Subcutaneous abdominal adipose tissue (tissue), 5 donors: ENCODE data around the gene MARCHF3.

Source experiments
- H3K27ac ChIP-seq: one replicate; pipeline ENCODE4 v1.7.0; 2013; ENCODE audit warnings: low read depth, mild to moderate bottlenecking, inconsistent platforms, low read length, moderate library complexity
- H3K27me3 ChIP-seq, 5 donors: one replicate each; pipeline ENCODE4 v1.7.0; 2013; ENCODE audit warnings: low read length in 5 of 5, inconsistent platforms in 1 of 5; ENCODE audit not compliant: control insufficient read depth in 5 of 5, insufficient read depth in 4 of 5
- H3K36me3 ChIP-seq, 5 donors: one replicate each; pipeline ENCODE4 v1.7.0; 2013; ENCODE audit warnings: low read length in 5 of 5; ENCODE audit not compliant: control insufficient read depth in 5 of 5, insufficient read depth in 5 of 5
- H3K4me1 ChIP-seq, 5 donors: one replicate each; pipeline ENCODE4 v1.7.0; 2013; ENCODE audit warnings: low read length in 5 of 5, mild to moderate bottlenecking in 3 of 5, moderate library complexity in 1 of 5; ENCODE audit not compliant: control insufficient read depth in 5 of 5, insufficient read depth in 5 of 5
- H3K4me3 ChIP-seq, 5 donors: one replicate each; pipeline ENCODE4 v1.7.0; 2013; ENCODE audit warnings: low read length in 5 of 5, low read depth in 1 of 5
- H3K9ac ChIP-seq, 5 donors: one replicate each; pipeline ENCODE4 v1.7.0; 2013; ENCODE audit warnings: low read length in 5 of 5, mild to moderate bottlenecking in 4 of 5, moderate library complexity in 3 of 5
- H3K9me3 ChIP-seq, 5 donors: one replicate each; pipeline ENCODE4 v1.7.0; 2013; ENCODE audit warnings: low read length in 5 of 5; ENCODE audit not compliant: control insufficient read depth in 5 of 5
- donor health status: healthy.
- donor health status: healthy.
- donor health status: healthy.
- donor health status: healthy.
- donor health status: healthy.

The MARCHF3 gene

DNA sequence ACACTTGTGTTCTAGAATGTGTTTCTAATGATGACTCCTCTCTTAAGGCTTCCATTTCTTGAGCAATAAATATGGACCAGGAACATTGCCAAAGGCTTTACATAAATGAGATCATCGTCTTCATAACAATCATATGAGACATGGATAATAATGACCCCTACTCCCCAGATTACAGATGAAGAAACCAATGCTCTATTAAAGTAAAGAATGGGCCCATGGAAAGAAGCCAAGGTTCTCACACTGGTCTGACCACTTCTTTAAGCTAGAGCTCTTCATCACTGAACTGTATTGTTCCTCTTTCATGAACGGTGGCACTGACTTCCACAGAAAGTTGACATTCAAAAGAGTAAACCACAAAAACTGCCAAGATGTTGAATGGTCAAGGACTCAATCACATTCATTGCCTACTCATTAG lies 65.3 kb downstream of the MARCHF3 start:
- no peaks in the 10 kb centered on the region for H3K9me3 ChIP-seq
- H3K9ac ChIP-seq: no peak overlapping the region
- no peaks in the 10 kb centered on the region for H3K36me3 ChIP-seq
- H3K4me3 ChIP-seq: no peak overlapping the region
- no peak overlapping the region for H3K27ac ChIP-seq
- H3K4me1 ChIP-seq: peaks cover 0 to 1% (median 0%) of the 10 kb centered on the region in 5 donors
- no peaks in the 10 kb centered on the region for H3K27me3 ChIP-seq

DNA sequence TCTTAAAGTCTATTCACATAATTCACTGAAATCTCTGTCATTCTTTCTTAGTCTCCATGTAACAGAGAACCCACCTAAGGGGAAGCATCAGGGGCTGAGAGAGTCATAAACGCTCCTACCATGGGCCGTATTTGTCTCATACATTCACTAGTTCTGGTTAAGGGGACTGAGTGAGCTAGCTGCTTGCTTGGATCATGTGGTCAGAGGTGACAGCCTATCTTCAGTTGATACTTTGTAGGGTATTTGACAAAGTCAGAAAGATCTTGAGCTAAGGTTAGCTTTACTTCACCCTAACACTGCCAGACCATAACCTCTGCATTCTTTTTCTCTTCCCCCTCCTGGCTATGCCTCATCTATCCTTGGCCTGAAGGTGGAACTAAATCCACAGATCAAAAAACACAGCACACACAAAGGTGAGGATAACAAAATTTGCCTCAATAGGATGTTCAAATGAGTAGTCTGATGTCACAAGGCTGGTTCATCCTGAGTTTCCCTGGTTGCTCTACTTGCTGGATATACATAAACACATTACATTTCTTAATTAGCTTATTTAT lies 66.5 kb downstream of the MARCHF3 start:
- no peak overlapping the region for H3K9ac ChIP-seq
- H3K27ac ChIP-seq: no peak overlapping the region
- no peak overlapping the region for H3K4me3 ChIP-seq
- H3K4me1 ChIP-seq: no peaks in the 10 kb centered on the region
- H3K27me3 ChIP-seq: no peaks in the 10 kb centered on the region
- H3K36me3 ChIP-seq: no peaks in the 10 kb centered on the region
- no peaks in the 10 kb centered on the region for H3K9me3 ChIP-seq

DNA sequence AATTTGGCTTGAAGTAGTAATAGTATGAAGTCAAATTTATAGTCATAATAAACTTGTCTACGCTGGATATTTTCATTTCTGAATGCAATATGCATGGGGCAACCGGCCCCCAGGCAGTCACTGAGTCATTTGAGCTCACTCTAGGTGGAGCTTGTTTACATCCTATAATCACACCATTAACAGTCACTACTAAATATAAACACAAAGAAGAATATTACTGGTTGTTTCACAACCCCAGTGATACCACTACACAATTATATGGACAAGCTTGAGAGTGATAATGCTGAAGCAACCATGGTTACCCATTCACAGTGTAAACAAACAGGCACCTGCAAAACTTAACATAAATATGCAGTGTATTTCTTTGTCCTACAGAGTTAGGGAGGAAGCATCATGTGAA lies 68.7 kb downstream of the MARCHF3 start:
- H3K4me1 ChIP-seq: no peaks in the 10 kb centered on the region
- H3K27me3 ChIP-seq: no peaks in the 10 kb centered on the region
- H3K9ac ChIP-seq: no peak overlapping the region
- no peak overlapping the region for H3K4me3 ChIP-seq
- no peaks in the 10 kb centered on the region for H3K36me3 ChIP-seq
- no peak overlapping the region for H3K27ac ChIP-seq
- no peaks in the 10 kb centered on the region for H3K9me3 ChIP-seq

DNA sequence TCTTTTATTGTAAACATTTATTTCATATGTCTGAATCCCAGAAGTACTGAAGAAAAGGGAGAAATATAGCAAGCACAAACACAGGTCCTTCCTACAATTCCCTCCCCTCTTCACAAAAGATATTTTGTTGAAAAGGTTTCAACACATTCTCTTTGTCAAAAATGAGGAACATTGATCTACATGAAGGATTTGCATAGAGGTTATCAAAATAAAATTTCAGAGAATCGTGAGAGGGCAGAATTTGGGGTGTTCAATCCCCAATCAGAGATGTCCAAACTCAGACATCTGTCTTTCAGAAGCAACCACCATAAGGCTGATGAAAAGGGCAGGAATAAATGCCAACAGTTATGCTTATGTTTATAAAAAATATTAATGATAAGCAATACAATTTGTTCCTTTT lies 69.2 kb downstream of the MARCHF3 start:
- H3K4me1 ChIP-seq: no peaks in the 10 kb centered on the region
- no peaks in the 10 kb centered on the region for H3K27me3 ChIP-seq
- H3K36me3 ChIP-seq: no peaks in the 10 kb centered on the region
- no peak overlapping the region for H3K27ac ChIP-seq
- no peak overlapping the region for H3K4me3 ChIP-seq
- no peak overlapping the region for H3K9ac ChIP-seq
- H3K9me3 ChIP-seq: no peaks in the 10 kb centered on the region

DNA sequence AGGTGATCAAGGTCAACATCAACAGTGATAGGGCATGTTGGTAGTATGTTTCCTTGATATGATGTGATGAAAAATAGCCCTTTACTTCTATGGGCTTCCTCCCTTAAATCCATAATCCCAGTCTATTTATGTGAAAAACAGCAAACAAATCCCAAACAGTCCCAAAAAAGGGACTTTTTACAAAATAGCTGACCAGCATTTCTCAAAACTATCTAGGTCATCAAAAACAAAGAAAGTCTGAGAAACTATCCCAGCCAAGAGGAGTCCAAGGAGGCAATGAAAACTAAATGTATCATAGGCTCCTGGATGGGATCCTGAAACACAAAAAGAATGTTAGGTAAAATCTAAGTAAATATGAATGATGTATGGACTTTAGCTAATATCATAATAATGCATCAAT lies 71.2 kb downstream of the MARCHF3 start:
- Histone ChIP-seq H3K36me3 (no peaks in the 10 kb centered on the region), H3K27me3 (no peaks in the 10 kb centered on the region), H3K9ac (no peak overlapping the region), H3K4me3 (no peak overlapping the region), H3K4me1 (no peaks in the 10 kb centered on the region), H3K9me3 (no peaks in the 10 kb centered on the region), H3K27ac (no peak overlapping the region)

DNA sequence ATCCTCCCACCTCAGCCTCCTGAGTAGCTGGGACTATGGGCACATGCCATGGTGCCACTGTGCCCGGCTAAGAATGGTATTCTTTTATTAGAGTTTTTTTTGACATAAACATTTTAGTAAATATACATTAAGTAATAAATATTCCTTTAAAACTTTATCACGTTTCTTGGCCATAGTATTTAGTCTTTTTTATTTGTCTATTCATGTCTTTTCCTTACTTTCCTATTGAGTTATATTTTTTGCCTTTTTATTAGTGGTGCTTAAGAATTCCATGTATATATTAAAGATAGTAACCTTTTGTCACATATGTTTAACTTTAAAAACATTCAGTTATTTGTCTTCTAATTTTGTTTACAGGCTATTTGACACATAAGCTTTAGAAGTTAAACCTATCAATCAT lies 73.4 kb downstream of the MARCHF3 start:
- Histone ChIP-seq H3K4me3 (no peak overlapping the region), H3K27ac (no peak overlapping the region), H3K36me3 (no peaks in the 10 kb centered on the region), H3K27me3 (no peaks in the 10 kb centered on the region), H3K4me1 (no peaks in the 10 kb centered on the region), H3K9ac (no peak overlapping the region), H3K9me3 (no peaks in the 10 kb centered on the region)

DNA sequence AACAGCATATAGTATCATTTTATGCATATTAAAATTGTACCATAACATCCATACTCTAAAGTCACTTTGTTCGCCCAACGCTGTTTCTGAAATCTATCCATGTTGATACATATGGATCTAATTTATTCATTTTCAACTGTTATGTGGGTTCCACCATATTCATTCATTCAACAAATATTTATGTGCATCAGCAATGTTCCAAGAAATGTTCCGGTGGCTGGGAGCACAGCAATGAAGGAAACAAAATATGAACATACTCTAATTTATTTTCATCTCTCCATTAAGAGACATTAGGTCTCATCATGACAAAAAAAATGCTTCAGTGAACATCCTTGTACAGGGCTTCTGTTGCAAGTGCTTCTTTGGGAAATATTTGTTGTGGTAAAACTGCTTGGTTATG lies 75.4 kb downstream of the MARCHF3 start:
- H3K27me3 ChIP-seq: no peaks in the 10 kb centered on the region
- H3K4me1 ChIP-seq: no peaks in the 10 kb centered on the region
- no peaks in the 10 kb centered on the region for H3K36me3 ChIP-seq
- H3K4me3 ChIP-seq: no peak overlapping the region
- H3K9me3 ChIP-seq: no peaks in the 10 kb centered on the region
- no peak overlapping the region for H3K9ac ChIP-seq
- H3K27ac ChIP-seq: no peak overlapping the region

DNA sequence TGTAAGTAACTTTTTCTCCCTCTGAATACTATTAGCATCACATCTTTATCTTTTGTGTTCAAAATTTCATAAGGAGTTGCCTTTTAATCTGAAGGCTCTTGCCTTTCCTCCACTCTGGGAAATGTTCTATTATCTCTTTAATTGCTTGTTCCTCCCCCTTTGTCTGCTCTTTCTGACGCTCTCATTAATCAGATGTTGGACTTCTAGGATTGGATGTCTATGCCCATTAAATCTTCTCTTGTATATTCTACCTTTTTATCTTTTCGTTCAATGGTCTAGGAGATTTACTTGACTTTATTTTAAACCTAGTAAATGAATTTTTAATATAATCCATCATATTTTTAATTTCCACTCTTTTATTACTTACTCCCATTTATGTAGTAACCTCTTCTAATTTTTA lies 76.7 kb downstream of the MARCHF3 start:
- H3K4me1 ChIP-seq: peaks cover 0 to under 1% (median 0%) of the 10 kb centered on the region in 5 donors
- H3K36me3 ChIP-seq: no peaks in the 10 kb centered on the region
- no peak overlapping the region for H3K9ac ChIP-seq
- no peaks in the 10 kb centered on the region for H3K9me3 ChIP-seq
- H3K27ac ChIP-seq: no peak overlapping the region
- H3K27me3 ChIP-seq: no peaks in the 10 kb centered on the region
- no peak overlapping the region for H3K4me3 ChIP-seq

DNA sequence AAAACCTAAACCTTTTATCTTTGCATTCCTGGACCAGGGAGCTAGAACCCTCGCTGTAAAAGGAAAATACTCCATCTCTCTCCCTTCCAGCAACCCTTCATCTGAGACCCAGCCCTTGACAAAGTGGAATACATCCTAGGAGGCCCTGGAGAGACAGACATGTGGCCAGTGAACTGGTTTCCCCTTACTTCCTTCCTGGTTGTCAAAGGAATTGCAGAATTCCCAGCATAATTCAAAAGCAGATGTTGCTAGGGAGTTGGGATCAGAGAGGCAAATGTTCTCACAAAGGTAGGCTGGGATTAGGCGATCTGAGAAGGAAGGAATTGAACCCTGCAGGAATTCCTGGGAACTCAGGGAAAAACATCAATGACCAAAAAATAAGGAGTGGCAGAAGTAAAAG lies 80.9 kb downstream of the MARCHF3 start:
- Histone ChIP-seq H3K4me3 (no peak overlapping the region), H3K27ac (no peak overlapping the region)

DNA sequence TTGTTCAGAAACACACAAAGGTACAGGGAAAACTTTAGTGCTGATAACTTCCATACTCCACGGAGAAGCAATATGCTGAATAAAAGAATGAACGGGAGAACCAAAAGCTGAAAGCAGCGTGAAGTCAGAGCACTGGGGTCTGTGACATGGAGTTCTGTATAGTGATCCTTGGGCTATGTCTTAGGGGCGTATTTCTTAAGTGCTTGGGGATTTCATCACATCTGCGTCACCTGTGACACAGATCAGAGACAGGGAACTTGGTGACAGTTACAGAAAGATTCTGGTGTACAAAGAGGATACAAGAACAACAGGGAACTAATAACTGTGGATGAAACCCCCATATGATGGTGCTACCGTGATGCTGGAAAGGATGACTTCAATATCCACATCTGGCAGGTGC lies 81.9 kb downstream of the MARCHF3 start:
- Histone ChIP-seq H3K27ac (no peak overlapping the region), H3K27me3 (no peaks in the 10 kb centered on the region), H3K36me3 (no peaks in the 10 kb centered on the region), H3K4me3 (no peak overlapping the region), H3K9me3 (no peaks in the 10 kb centered on the region), H3K4me1 (peaks cover 0 to 4% (median 0%) of the 10 kb centered on the region in 5 donors), H3K9ac (no peak overlapping the region)

More for the DNA sequence above, 80.9 kb downstream of the MARCHF3 start:
- no peaks in the 10 kb centered on the region for H3K36me3 ChIP-seq
- no peaks in the 10 kb centered on the region for H3K27me3 ChIP-seq
- no peak overlapping the region for H3K9ac ChIP-seq
- H3K4me1 ChIP-seq: peaks cover 0 to 4% (median 0%) of the 10 kb centered on the region in 5 donors
- H3K9me3 ChIP-seq: no peaks in the 10 kb centered on the region

DNA sequence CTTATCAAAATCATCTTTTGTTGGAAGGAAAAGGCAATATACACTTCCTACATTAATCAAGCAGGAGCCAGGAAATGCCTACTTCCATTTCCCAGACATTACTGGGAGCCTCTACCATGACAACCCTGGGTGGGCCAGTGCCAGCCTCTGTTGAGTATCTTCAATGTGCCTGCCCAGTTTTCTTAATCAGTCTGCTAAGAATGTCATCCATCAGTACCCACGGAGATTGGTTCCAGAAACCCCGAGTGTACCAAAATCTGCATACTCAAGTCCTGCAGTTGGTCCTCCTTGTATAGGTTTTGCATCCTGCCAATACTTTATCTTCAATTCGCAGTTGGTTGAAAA lies 82.4 kb downstream of the MARCHF3 start:
- H3K9me3 ChIP-seq: no peaks in the 10 kb centered on the region
- no peaks in the 10 kb centered on the region for H3K27me3 ChIP-seq
- peaks cover 0 to 5% (median 3%) of the 10 kb centered on the region in 5 donors for H3K4me1 ChIP-seq
- H3K36me3 ChIP-seq: no peaks in the 10 kb centered on the region
- no peak overlapping the region for H3K9ac ChIP-seq
- no peak overlapping the region for H3K4me3 ChIP-seq
- H3K27ac ChIP-seq: no peak overlapping the region
